ENCODE results near the gene MCM9.

GRCh38 chr6:118787724-118788423, 147.1 kb downstream of the MCM9 start:
- TF ChIP-seq CTCF (conservative IDR thresholded peaks at IDR 0.05; ENCODE audit: low read depth, low read length) (no peak), RAD21 (IDR thresholded peaks at IDR 0.05; ENCODE audit: low read length) (no peak), POLR2A (IDR thresholded peaks at IDR 0.05; ENCODE audit: low read depth, low read length) (no peak)

All from IMR-90 (cell line).